H1 (cell line): ENCODE measurements around the gene ABCC10. TPM values are rescaled to one million over a fixed set of nuclear protein-coding genes. Genes with fewer than 3 reads are reported as not detected.
"Not testable (repeated sequence)": the region's sequence is repeated elsewhere in the genome, so short reads cannot be mapped to it uniquely, and the experiment has no call there.

Experiments used
- CTCF ChIA-PET: fragments of 300-600 bp; sonication (Branson Sonifier 250); formaldehyde crosslinking; loops from one replicate; lab custom pipeline; 2021; ENCODE audit not compliant: partially characterized antibody; lab: Charles Lee
- POLR2A ChIA-PET: fragments of 300-600 bp; sonication (Branson Sonifier 250); formaldehyde crosslinking; loops from one replicate; lab custom pipeline; 2021; ENCODE audit warnings: inconsistent platforms; ENCODE audit not compliant: partially characterized antibody; lab: Charles Lee
- DNase-seq, 2 experiments: peaks; one replicate each; pipeline versions ENCODE4 v3.0.0 to v3.0.0-alpha.2; 2010 to 2022; ENCODE audit warnings: low spot score in 2 of 2, low read depth in 1 of 2, mixed read lengths in 1 of 2
- FAIRE-seq: peaks from 2 replicates; lab custom pipeline; 2011; peaks lifted over from hg19 to GRCh38; lab: Jason Lieb, UNC
- H2AFZ ChIP-seq: 2 replicates; pipeline ENCODE4 v1.8.1; 2012; ENCODE audit warnings: low read length, inconsistent platforms
- H2AK5ac ChIP-seq: 2 replicates; pipeline ENCODE4 v1.6.1; 2013; ENCODE audit warnings: low read depth, low read length
- H2BK120ac ChIP-seq: replicated peaks from 2 replicates; pipeline ENCODE3; 2013; ENCODE audit warnings: low read depth, low read length, inconsistent platforms
- H2BK12ac ChIP-seq: 2 replicates; pipeline ENCODE4 v1.6.1; 2013; ENCODE audit warnings: low read depth, low read length
- H2BK15ac ChIP-seq: 2 replicates; pipeline ENCODE4 v1.6.1; 2013; ENCODE audit warnings: low read length
- H2BK20ac ChIP-seq: 2 replicates; pipeline ENCODE4 v1.6.1; 2013; ENCODE audit warnings: low read length
- H2BK5ac ChIP-seq: 2 replicates; pipeline ENCODE4 v1.6.1; 2013; ENCODE audit warnings: low read depth, low read length
- H3K14ac ChIP-seq: 2 replicates; pipeline ENCODE4 v1.6.1; 2013; ENCODE audit warnings: inconsistent platforms; ENCODE audit not compliant: insufficient read length
- H3K18ac ChIP-seq: 2 replicates; pipeline ENCODE4 v1.6.1; 2013; ENCODE audit warnings: low read length; ENCODE audit errors: extremely low read depth
- H3K23ac ChIP-seq: 2 replicates; pipeline ENCODE4 v1.6.1; 2013; ENCODE audit warnings: inconsistent platforms; ENCODE audit not compliant: insufficient read length
- H3K23me2 ChIP-seq: 2 replicates; pipeline ENCODE4 v1.6.1; 2013; ENCODE audit warnings: low read depth, low read length
- H3K27ac ChIP-seq: 2 replicates; pipeline ENCODE4 v1.6.1; 2011; ENCODE audit warnings: low read depth, low read length, inconsistent platforms
- H3K27me3 ChIP-seq, 4 experiments: replicated peaks in 1 of 4; 1 replicate in 1 of 4; 2 replicates in 3 of 4; pipeline versions ENCODE4 v1.6.1 to v1.8.1; 2011 to 2013; ENCODE audit warnings: low read length in 3 of 4, mild to moderate bottlenecking in 3 of 4, inconsistent platforms in 2 of 4, mixed read lengths in 2 of 4, moderate library complexity in 1 of 4; ENCODE audit not compliant: control insufficient read depth in 3 of 4, insufficient read depth in 3 of 4; ENCODE audit errors: extremely low read depth in 1 of 4
- H3K36me3 ChIP-seq, 4 experiments: 2 replicates each; pipeline versions ENCODE4 v1.6.1 to v1.8.1; 2011 to 2013; ENCODE audit warnings: mild to moderate bottlenecking in 4 of 4, low read length in 3 of 4, moderate library complexity in 2 of 4, control low read depth in 1 of 4, inconsistent platforms in 1 of 4; ENCODE audit not compliant: insufficient read depth in 4 of 4, control insufficient read depth in 2 of 4
- H3K4ac ChIP-seq: replicated peaks from 2 replicates; pipeline ENCODE3; 2013; ENCODE audit warnings: low read length, low read depth, mixed read lengths, inconsistent platforms; ENCODE audit not compliant: insufficient read length
- H3K4me1 ChIP-seq, 4 experiments: replicated peaks in 1 of 4; 1 replicate in 1 of 4; 2 replicates in 3 of 4; pipeline versions ENCODE4 v1.6.1 to v1.8.1; 2011 to 2013; ENCODE audit warnings: low read length in 3 of 4, inconsistent platforms in 2 of 4, mixed read lengths in 1 of 4; ENCODE audit not compliant: insufficient read depth in 4 of 4, control insufficient read depth in 3 of 4
- H3K4me2 ChIP-seq, 2 experiments: 2 replicates each; pipeline versions ENCODE4 v1.6.1 to v1.8.1; 2011 to 2013; ENCODE audit warnings: low read depth in 2 of 2, low read length in 2 of 2, control low read depth in 1 of 2, inconsistent platforms in 1 of 2, mild to moderate bottlenecking in 1 of 2; ENCODE audit not compliant: insufficient read depth in 1 of 2
- H3K4me3 ChIP-seq, 4 experiments: fragments of 200-600, 300-600 bp in 1 of 4; sonication (generic), shearing (Covaris generic), sonication (Bioruptor Twin) in 1 of 4; 2 replicates each; pipeline versions ENCODE4 v1.5.1 to v1.8.1; 2011 to 2016; ENCODE audit warnings: low read length in 4 of 4, low read depth in 3 of 4, control low read depth in 2 of 4, inconsistent platforms in 2 of 4, mild to moderate bottlenecking in 2 of 4, mixed read lengths in 1 of 4, moderate library complexity in 1 of 4; ENCODE audit not compliant: insufficient read depth in 2 of 4; ENCODE audit errors: extremely low read depth in 1 of 4
- H3K56ac ChIP-seq: replicated peaks from 2 replicates; pipeline ENCODE3; 2013; ENCODE audit warnings: low read depth, mild to moderate bottlenecking, mixed read lengths, low read length, inconsistent platforms; ENCODE audit not compliant: insufficient read length
- H3K79me1 ChIP-seq: 2 replicates; pipeline ENCODE4 v1.6.1; 2013; ENCODE audit warnings: low read depth, low read length, control low read depth
- H3K79me2 ChIP-seq, 2 experiments: 2 replicates each; pipeline versions ENCODE4 v1.6.1 to v1.8.1; 2012 to 2013; ENCODE audit warnings: low read length in 2 of 2, mild to moderate bottlenecking in 2 of 2, inconsistent platforms in 1 of 2; ENCODE audit not compliant: insufficient read depth in 2 of 2, control insufficient read depth in 1 of 2
- H3K9ac ChIP-seq, 4 experiments: replicated peaks in 1 of 4; 1 replicate in 1 of 4; 2 replicates in 3 of 4; pipeline versions ENCODE4 v1.6.1 to v1.8.1; 2011 to 2013; ENCODE audit warnings: low read depth in 3 of 4, low read length in 3 of 4, control low read depth in 2 of 4, mild to moderate bottlenecking in 2 of 4, moderate library complexity in 2 of 4, inconsistent platforms in 1 of 4; ENCODE audit errors: extremely low read depth in 1 of 4
- H3K9me3 ChIP-seq, 2 experiments: 2 replicates each; pipeline versions ENCODE4 v1.6.1 to v1.8.1; 2012 to 2013; ENCODE audit warnings: mild to moderate bottlenecking in 2 of 2, moderate library complexity in 2 of 2, control low read depth in 1 of 2, inconsistent platforms in 1 of 2, low read depth in 1 of 2, low read length in 1 of 2, mixed read lengths in 1 of 2; ENCODE audit not compliant: insufficient read depth in 2 of 2
- H4K20me1 ChIP-seq, 2 experiments: replicated peaks in 1 of 2; 2 replicates each; pipeline versions ENCODE3 to v1.8.1; 2011 to 2013; ENCODE audit warnings: inconsistent platforms in 2 of 2, low read length in 2 of 2, mild to moderate bottlenecking in 1 of 2; ENCODE audit not compliant: insufficient read depth in 2 of 2, control insufficient read depth in 1 of 2
- H4K5ac ChIP-seq: 2 replicates; pipeline ENCODE4 v1.6.1; 2013; ENCODE audit warnings: low read length, low read depth, mixed read lengths, inconsistent platforms; ENCODE audit not compliant: insufficient read length
- H4K8ac ChIP-seq: 2 replicates; pipeline ENCODE4 v1.8.0; 2013; ENCODE audit warnings: mild to moderate bottlenecking, moderate library complexity, low read length, inconsistent platforms; ENCODE audit not compliant: insufficient read depth; ENCODE audit errors: extremely low read depth
- H4K91ac ChIP-seq: replicated peaks from 2 replicates; pipeline ENCODE3; 2013; ENCODE audit warnings: low read length, mixed read lengths, inconsistent platforms; ENCODE audit not compliant: insufficient read length
- RXRA ChIP-seq: IDR thresholded peaks from 2 replicates; pipeline ENCODE4 v1.6.1; 2011; ENCODE audit warnings: low read depth, mild to moderate bottlenecking, low read length, moderate library complexity; ENCODE audit not compliant: insufficient read depth
- SIN3A ChIP-seq, 2 experiments: IDR thresholded peaks in 1 of 2; conservative IDR thresholded peaks in 1 of 2; 2 replicates each; pipeline ENCODE4 v1.6.1; 2011 to 2012; ENCODE audit warnings: low read length in 2 of 2, improper control_type of control experiment in 1 of 2, low read depth in 1 of 2, mild to moderate bottlenecking in 1 of 2
- WGBS, 2 experiments: shearing (Covaris generic) in 1 of 2; methylation state at CpG; one replicate each; pipeline versions ENCODE4 v1.1.6 to v1.1.7; 2013 to 2015; ENCODE audit warnings: low lambda C conversion rate in 2 of 2, mixed read lengths in 2 of 2, inconsistent platforms in 1 of 2, low coverage in 1 of 2, missing lambda C conversion rate in 1 of 2; ENCODE audit not compliant: insufficient replicate concordance in 2 of 2, insufficient coverage in 1 of 2, insufficient read length in 1 of 2; ENCODE audit errors: extremely low coverage in 1 of 2, missing lambda C conversion rate in 1 of 2; 5-methylcytosine and 5-hydroxymethylcytosine counted together
- polyA plus RNA-seq, 7 experiments: library from polyadenylated mRNA; depleted of rRNA in 3 of 7; stranded (reverse) in 5 of 7; unstranded in 2 of 7; fragments of >200 nt in 5 of 7; fragments of 200-250 nt in 2 of 7; gene quantifications; 1 replicate in 5 of 7; 2 replicates in 1 of 7; 4 replicates in 1 of 7; pipeline versions ENCODE4 v1.2.1 to v1.2.3, GENCODE V29; 2011 to 2013; ENCODE audit warnings: missing spikeins in 2 of 7, mixed read lengths in 2 of 7
- total RNA-seq: library from RNA; stranded (reverse); fragmentation: NEBNext Ultra II Directional; extraction: Animal tissue kit (Norgen Biotek cat#: 25700); gene quantifications from 2 replicates; pipeline ENCODE4 v1.2.1, GENCODE V29; 2021

The ABCC10 gene
- total and polyA plus RNA-seq, 2 of the 8 experiments (the other 6 are each of a cell fraction or from before 2014, with no cell fraction given), result 15.5 to 24.6 TPM

- TF ChIP-seq SIN3A (conservative IDR thresholded peaks at IDR 0.05 in 1 of 2, IDR thresholded peaks at IDR 0.05 in 1 of 2; ENCODE audit: low read depth in 1 of 2, low read length in 2 of 2), result no peak
- no peak for TF ChIP-seq RXRA
Measured at GRCh38 chr6:43389730-43390295, 37.5 kb upstream of the ABCC10 start (continued).

- H2AFZ ChIP-seq, result 0 out of 2 replicates have a peak overlapping the region, but pooled peaks have one; percentile 49
Measured at GRCh38 chr6:43390753-43391439, 36.4 kb upstream of the ABCC10 start.

More at GRCh38 chr6:43390753-43391439, 36.4 kb upstream of the ABCC10 start:
- not testable (repeated sequence) for H3K4ac ChIP-seq, H2BK5ac ChIP-seq, H3K79me1 ChIP-seq, H3K9ac ChIP-seq, H3K27ac ChIP-seq, H3K4me3 ChIP-seq, H2BK120ac ChIP-seq, H4K20me1 ChIP-seq, H4K5ac ChIP-seq, H2BK20ac ChIP-seq, DNase-seq, H3K23ac ChIP-seq, FAIRE-seq, H3K79me2 ChIP-seq, H3K4me2 ChIP-seq, H3K4me1 ChIP-seq, H2AK5ac ChIP-seq, H3K23me2 ChIP-seq, H3K18ac ChIP-seq, H3K56ac ChIP-seq, H4K91ac ChIP-seq, H4K8ac ChIP-seq, H2BK12ac ChIP-seq, H3K36me3 ChIP-seq, H3K27me3 ChIP-seq, H3K14ac ChIP-seq, H3K9me3 ChIP-seq, H2BK15ac ChIP-seq
- 89% methylated on average over 10 of the region's 10 CpGs; no CpG with 5 or more reads in 1 of the 2 experiments for WGBS, 2 experiments
- POLR2A ChIA-PET, result interaction anchor here (1.1 to 1.3 kb wide), 2 partner anchors 21 to 141 kb away, joined by 3 read pairs; partner anchors contain the start of gene ZNF318
- CTCF ChIA-PET, result interaction anchor here (0.7 to 2.9 kb wide), 11 partner anchors 11 to 106 kb away, joined by 3 to 12 read pairs (median 3); partner anchors contain the start of genes CRIP3 and ZNF318
